Activated naive CD4-positive, alpha-beta T cell treated with anti-CD3 and anti-CD28 coated beads for 36 hours (primary cell): ENCODE measurements around the gene KRTAP4-11. TPM values are rescaled to one million over a fixed set of nuclear protein-coding genes. Genes with fewer than 3 reads are reported as not detected.
"Not testable (repeated sequence)": the region's sequence is repeated elsewhere in the genome, so short reads cannot be mapped to it uniquely, and the experiment has no call there.

ENCODE experiments used
- CTCF ChIA-PET: fragments of 350-600 bp; sonication (Branson Sonifier 250); formaldehyde crosslinking; loops from one replicate; lab custom pipeline; 2021; ENCODE audit warnings: antibody characterized with exemption; lab: Charles Lee
- DNase-seq: peaks from one replicate; pipeline ENCODE4 v3.0.0-alpha.2; 2020
- H3K27ac Mint-ChIP-seq: one replicate; pipeline ENCODE4 v1.8.0; 2021; ENCODE audit warnings: mild to moderate bottlenecking, mixed read lengths
- H3K27me3 Mint-ChIP-seq: one replicate; pipeline ENCODE4 v1.8.0; 2021; ENCODE audit warnings: low read depth, mixed read lengths
- H3K36me3 Mint-ChIP-seq: one replicate; pipeline ENCODE4 v1.8.0; 2021; ENCODE audit warnings: low read depth, mixed read lengths
- H3K4me1 Mint-ChIP-seq: one replicate; pipeline ENCODE4 v1.8.0; 2021; ENCODE audit warnings: low read depth, mixed read lengths
- H3K4me3 Mint-ChIP-seq: one replicate; pipeline ENCODE4 v1.8.0; 2021; ENCODE audit warnings: mild to moderate bottlenecking, moderate library complexity, mixed read lengths
- H3K9me3 Mint-ChIP-seq: one replicate; pipeline ENCODE4 v1.8.0; 2021; ENCODE audit warnings: mixed read lengths
- intact Hi-C: fragments of 100-400 bp; cut with micrococcal nuclease; formaldehyde crosslinking; loops from one replicate; pipeline ENCODE4 v1.15.1; 2023
- total RNA-seq, 2 experiments: library from RNA; stranded (reverse); gene quantifications; one replicate each; pipeline ENCODE4 v1.2.3, GENCODE V29; 2021

Gene KRTAP4-11
- total RNA-seq, 2 experiments from 2014 or later, result not detected

DNA sequence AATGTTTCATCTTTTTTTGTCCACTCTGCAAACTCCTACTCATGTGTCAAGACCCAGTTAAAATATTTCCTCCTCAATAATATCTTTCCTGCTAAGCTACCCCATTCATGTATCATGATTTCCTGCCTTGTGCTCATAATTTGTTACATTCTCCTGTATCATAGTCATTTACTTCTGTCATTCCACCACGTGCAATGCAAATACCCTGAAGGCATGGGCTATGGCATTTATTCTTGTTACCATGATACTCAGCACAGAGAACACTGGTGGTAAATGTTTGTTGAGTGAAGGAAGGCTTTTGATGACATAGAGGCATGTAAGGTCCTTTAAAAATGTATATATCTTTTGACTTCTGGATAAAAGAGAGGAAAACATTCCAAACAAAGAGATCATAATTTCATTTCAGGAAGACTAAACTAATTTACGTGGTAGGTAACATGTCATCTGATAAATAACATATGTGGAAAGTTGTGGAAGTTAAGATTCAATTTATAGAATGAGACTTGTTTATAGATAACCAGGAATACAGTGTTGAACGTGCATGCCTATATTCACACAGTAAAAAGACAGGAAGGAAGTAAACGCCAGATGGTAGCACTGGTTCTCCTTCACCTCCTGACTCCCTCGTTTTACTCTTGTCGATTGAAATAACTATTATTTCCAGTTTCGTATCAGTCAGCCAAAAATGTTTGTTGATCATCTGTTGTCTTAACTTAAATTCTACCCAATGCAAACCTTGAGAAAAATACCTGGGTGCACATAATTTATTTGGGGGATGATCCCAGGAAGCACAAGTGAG, 18.3 kb downstream of the KRTAP4-11 start:
- H3K9me3 Mint-ChIP-seq, H3K4me3 Mint-ChIP-seq, CTCF ChIA-PET, H3K4me1 Mint-ChIP-seq, intact Hi-C loops, H3K36me3 Mint-ChIP-seq, H3K27ac Mint-ChIP-seq, H3K27me3 Mint-ChIP-seq, DNase-seq: not testable (repeated sequence)

DNA sequence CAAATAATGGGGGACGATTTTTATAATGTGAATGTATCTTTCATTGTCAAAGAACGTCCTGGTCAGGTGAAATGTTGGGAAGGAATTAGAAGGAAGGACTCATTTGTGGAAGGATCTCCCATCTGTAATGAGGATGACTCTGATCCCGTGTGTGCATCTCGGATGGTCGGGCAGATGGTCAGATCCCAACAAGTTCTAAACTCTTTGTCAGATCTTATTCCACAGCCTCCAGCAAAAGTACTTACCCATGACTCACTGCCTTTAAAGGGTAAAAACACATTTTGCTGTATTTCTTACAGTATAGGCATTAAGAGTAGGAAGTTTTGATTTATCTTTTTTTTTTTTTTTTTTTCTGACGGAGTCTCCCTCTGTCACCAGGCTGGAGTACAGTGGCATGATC, 19.7 kb downstream of the KRTAP4-11 start:
- DNase-seq, result no peak
- H3K27me3 Mint-ChIP-seq, result peaks cover 5% of the 10 kb centered on the region
- CTCF ChIA-PET, result no interaction called here
- peaks cover 8% of the 10 kb centered on the region for H3K4me1 Mint-ChIP-seq
- no peaks in the 10 kb centered on the region for H3K9me3 Mint-ChIP-seq
- H3K27ac Mint-ChIP-seq, result no peak overlapping the region
- intact Hi-C loops, result no loop called here
- H3K36me3 Mint-ChIP-seq, result no peaks in the 10 kb centered on the region
- H3K4me3 Mint-ChIP-seq, result no peak overlapping the region

DNA sequence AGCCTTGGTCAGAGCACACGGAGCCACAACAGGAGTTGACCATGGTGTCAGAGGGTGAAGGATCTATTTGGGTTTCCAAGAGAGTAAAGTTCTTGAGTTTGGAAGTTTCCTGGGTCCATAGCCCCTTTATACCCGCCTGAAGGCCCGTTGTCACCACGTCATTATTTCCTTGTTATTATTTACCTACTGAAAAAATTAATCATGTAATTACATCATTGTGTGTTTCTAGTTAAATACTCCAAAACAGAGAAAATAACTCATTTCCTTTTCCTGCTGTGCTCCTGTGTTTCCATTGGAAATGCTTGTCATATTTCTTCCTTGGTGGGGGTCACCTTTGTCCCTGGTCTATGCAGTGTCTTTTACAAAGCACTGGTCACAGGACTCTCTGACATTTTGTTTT, 20.1 kb downstream of the KRTAP4-11 start, which contains the start of gene KRTAP4-8:
KRTAP4-8 (minus strand) TSS at position 101 of the 400 bp plus-strand sequence; CDS start at position 43, 58 bp downstream.
- Mint-ChIP-seq H3K4me1 (peaks cover 8% of the 10 kb centered on the region), H3K27ac (no peak within 1 kb of the TSS), H3K9me3 (peaks cover 1% of the 10 kb centered on the region), H3K4me3 (no peak within 1 kb of the TSS), H3K27me3 (peaks cover 5% of the 10 kb centered on the region), H3K36me3 (no peaks in the 10 kb centered on the region)
- CTCF ChIA-PET, result no interaction called here
- no peak for DNase-seq
- intact Hi-C loops, result no loop called here

DNA sequence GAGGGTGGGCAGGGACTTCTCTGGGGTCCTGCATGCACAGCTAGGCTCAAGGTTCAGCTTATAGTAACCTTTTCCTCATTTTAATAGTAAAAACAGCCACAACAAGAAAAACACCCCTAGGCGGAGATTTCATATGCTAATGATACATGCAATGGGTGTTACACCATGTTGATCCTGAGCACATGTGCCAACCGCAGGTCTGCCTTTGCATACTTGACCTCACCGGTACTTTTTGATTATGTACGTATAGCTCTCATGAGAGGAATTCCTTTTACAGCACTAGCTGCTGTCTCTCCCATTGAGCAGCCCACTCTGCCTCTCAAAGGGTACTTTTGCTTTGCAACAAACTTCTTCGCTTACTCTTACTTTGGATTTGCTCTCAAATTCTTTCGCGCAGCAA, 22.1 kb downstream of the KRTAP4-11 start:
- Mint-ChIP-seq H3K4me3 (no peak overlapping the region), H3K9me3 (peaks cover 3% of the 10 kb centered on the region), H3K27me3 (peaks cover 5% of the 10 kb centered on the region), H3K36me3 (no peaks in the 10 kb centered on the region), H3K4me1 (peaks cover 8% of the 10 kb centered on the region), H3K27ac (no peak overlapping the region)
- no peak for DNase-seq
- CTCF ChIA-PET, result no interaction called here
- intact Hi-C loops, result no loop called here

DNA sequence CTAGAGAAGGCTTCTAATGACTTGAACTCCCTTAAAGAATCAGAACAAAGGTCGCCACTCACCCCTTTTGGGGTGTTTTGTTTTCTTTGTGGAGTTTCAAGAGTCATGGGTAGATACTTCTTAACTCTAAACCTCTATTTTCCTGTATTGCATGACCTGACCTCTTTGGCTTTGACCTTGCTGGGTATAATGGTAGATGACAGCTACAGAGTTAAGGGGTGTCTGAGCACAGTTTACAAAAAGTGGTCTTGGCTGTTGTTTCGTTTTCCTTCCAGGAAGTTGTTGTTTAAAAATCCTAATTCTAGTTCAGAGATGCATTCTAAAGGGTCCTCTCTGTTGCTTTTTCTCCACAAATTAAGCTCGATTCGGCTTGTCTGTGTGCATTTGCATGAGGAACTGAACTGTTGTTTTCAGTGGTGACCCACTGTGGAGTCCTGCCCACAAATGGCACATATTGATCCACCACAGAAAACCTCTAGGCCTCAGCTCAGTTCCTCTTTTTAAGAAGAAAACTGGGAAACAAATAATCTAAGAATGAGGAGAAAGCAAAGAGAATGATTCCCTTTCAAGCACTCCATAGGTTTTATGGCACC, 29.3 kb downstream of the KRTAP4-11 start:
- H3K27me3 Mint-ChIP-seq, H3K9me3 Mint-ChIP-seq, H3K36me3 Mint-ChIP-seq, H3K27ac Mint-ChIP-seq, CTCF ChIA-PET, DNase-seq, H3K4me1 Mint-ChIP-seq, H3K4me3 Mint-ChIP-seq, intact Hi-C loops: not testable (repeated sequence)

DNA sequence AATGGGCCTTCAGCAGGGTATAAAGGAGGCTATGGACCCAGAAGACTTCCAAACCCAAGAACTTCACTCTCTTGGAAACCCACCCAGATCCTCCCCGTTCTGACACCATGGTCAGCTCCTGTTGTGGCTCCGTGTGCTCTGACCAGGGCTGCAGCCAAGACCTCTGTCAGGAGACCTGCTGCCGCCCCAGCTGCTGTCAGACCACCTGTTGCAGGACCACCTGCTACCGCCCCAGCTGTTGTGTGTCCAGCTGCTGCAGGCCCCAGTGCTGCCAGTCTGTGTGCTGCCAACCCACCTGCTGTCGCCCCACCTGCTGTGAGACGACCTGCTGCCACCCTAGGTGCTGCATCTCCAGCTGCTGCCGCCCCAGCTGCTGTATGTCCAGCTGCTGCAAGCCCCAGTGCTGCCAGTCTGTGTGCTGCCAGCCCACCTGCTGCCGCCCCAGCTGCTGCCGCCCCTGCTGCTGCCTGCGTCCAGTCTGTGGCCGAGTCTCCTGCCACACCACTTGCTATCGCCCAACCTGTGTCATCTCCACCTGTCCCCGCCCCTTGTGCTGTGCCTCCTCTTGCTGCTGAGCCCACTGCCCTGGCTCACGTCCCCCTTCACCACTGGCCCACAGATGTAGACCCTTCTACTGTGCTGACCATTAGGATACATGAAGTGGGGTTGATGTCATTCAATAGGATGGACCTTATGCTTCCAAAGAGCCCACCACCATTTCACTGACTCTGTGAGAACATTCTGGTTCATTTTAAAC, 33.9 kb downstream of the KRTAP4-11 start, which contains the start of gene KRTAP4-7:
KRTAP4-7 (plus strand) TSS at position 51 of the 757 bp plus-strand sequence; CDS start at position 108, 57 bp downstream.
- H3K27me3 Mint-ChIP-seq, DNase-seq, H3K4me3 Mint-ChIP-seq, H3K9me3 Mint-ChIP-seq, H3K4me1 Mint-ChIP-seq, CTCF ChIA-PET, H3K27ac Mint-ChIP-seq, intact Hi-C loops, H3K36me3 Mint-ChIP-seq: not testable (repeated sequence)

DNA sequence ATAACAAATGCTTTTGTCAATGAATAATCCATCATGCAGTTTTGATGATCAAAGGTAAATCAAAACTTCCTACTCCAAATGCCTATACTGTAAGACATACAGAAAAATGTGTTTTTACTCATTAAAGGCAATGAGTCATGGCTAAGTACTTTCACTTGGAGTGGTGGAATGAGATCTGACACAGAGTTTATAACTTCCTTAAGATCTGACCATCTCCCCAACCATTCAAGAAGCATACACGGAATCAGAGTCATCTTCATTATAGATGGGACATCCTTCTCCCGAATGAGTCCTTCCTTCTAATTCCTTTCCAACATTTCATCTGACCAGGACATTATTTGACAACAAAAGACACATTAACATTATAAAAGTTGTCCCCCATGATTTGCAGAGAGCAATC, 34.7 kb downstream of the KRTAP4-11 start:
- H3K27ac Mint-ChIP-seq, H3K4me3 Mint-ChIP-seq, intact Hi-C loops, CTCF ChIA-PET, H3K27me3 Mint-ChIP-seq, H3K36me3 Mint-ChIP-seq, DNase-seq, H3K9me3 Mint-ChIP-seq, H3K4me1 Mint-ChIP-seq: not testable (repeated sequence)

DNA sequence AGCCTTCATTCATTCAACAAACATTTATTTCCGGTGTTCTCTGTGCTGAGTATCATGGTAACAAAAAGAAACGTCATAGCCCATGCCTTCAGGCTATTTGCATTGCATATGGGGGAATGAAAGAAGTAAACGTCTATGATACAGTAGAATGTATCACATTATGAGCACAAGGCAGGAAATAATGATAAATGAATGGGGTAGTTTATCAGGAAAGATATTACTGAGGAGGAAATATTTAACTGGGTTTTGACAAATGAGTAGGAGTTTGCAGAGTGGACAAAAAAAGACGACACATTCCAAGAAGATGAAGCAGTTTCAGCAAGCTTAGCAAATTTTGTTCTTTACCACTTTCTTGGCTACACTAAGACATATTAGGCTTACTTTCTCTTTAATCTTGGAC, 35.5 kb downstream of the KRTAP4-11 start:
- H3K4me3 Mint-ChIP-seq, result no peak overlapping the region
- CTCF ChIA-PET, result no interaction called here
- no peaks in the 10 kb centered on the region for H3K36me3 Mint-ChIP-seq
- no peaks in the 10 kb centered on the region for H3K4me1 Mint-ChIP-seq
- H3K27ac Mint-ChIP-seq, result no peak overlapping the region
- no peaks in the 10 kb centered on the region for H3K9me3 Mint-ChIP-seq
- intact Hi-C loops, result no loop called here
- DNase-seq, result no peak
- H3K27me3 Mint-ChIP-seq, result peaks cover 6% of the 10 kb centered on the region

DNA sequence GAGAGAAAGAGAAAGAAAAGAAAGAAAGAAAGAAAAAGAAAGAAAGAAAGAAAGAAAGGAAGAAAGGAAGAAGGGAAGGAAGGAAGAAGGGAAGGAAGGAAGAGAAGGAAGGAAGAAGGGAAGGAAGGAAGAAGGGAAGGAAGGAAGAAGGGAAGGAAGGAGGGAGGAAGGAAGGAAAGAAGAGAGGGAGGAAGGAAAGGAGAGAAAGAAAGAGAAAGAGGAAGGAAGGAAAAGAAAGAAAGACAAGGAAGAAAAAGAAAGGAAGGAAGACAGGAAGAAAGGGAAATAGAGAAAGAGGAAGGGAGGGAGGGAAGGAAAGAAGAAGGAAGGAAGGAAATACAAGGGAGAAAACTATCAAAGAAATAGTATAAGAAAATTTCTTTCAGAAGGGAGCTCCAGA, 41.4 kb downstream of the KRTAP4-11 start:
- no peak for DNase-seq
- Mint-ChIP-seq H3K4me3 (no peak overlapping the region), H3K27me3 (peaks cover 3% of the 10 kb centered on the region), H3K9me3 (no peaks in the 10 kb centered on the region), H3K4me1 (no peaks in the 10 kb centered on the region), H3K27ac (no peak overlapping the region), H3K36me3 (no peaks in the 10 kb centered on the region)
- CTCF ChIA-PET, result no interaction called here
- intact Hi-C loops, result no loop called here

DNA sequence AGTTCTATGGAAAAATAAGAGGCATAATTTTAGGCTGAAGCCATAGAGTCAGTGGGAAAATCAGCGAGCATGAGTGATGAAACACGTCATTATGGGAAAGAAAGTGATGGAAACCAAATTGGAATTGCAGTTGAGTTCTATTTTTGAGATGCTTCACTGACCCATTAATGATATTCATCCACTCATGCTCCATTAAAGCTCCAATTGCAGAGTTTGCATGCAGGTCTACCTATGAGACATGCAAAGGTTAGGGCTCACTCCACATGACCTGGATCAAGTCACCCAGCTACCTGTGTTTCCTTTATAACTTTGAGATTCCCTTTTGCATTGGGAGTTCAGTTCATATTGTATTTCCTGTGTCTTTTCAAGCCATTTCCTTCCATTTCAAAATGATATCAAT, 44.5 kb downstream of the KRTAP4-11 start:
- intact Hi-C loops, result no loop called here
- Mint-ChIP-seq H3K9me3 (no peaks in the 10 kb centered on the region), H3K36me3 (no peaks in the 10 kb centered on the region), H3K4me1 (no peaks in the 10 kb centered on the region), H3K27ac (no peak overlapping the region), H3K27me3 (peaks cover 3% of the 10 kb centered on the region), H3K4me3 (no peak overlapping the region)
- CTCF ChIA-PET, result no interaction called here
- DNase-seq, result no peak

DNA sequence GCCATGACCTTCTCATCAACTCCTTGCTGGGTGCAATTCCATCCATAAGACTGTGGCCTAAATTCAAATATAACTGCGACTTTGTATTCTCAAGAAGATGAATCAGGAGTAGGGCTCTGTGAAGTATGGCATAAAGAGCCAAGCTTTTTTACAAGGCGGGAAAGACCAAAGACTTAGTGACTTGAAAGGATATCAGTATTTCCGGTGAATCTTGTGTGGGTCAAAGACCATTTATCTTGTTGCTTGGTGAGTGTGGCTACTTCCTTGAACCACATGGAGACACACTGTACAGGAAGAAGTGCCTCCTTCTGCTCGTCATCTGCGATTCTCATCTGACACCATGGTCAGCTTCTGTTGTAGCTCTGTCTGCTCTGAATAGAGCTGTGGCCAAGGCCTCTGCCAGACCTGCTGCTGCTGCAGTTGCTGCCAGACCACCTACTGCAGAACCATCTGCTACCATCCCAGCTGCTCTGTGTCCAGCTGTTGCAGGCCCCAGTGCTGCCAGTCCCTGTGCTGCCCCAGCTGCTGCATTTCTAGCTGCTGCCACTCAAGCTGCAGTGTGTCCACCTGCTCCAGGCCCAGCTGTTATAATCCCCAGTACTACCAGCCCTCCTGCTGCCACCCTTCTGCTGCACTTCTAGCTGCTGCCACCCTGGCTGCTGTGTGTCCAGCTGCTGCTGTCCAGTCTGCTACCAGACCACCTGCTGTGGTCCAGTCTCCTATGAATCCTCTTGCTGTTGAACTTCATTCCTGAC, 46.4 kb downstream of the KRTAP4-11 start:
- no peaks in the 10 kb centered on the region for H3K9me3 Mint-ChIP-seq
- intact Hi-C loops, result no loop called here
- CTCF ChIA-PET, result no interaction called here

DNA sequence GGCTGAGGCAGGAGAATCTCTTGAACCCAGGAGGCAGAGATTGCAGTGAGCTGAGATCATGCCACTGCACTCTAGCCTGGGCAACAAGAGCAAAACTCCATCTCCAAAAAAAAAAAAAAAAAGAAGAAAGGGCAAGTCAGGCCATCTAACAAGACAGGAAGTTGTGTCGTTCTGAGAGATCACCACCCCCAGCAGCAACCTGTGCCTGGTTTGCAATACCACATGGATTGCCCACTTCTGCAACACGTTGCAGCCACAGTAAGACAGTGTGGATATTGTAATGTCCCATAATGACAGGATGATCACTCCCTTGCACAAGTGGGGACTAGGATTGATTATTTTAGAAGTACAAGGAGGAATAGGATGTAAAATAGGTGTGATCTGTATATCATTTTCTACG, 49.1 kb downstream of the KRTAP4-11 start:
- H3K4me3 Mint-ChIP-seq, result no peak overlapping the region
- no peaks in the 10 kb centered on the region for H3K4me1 Mint-ChIP-seq
- CTCF ChIA-PET, result no interaction called here
- no peak for DNase-seq
- intact Hi-C loops, result no loop called here
- no peaks in the 10 kb centered on the region for H3K27me3 Mint-ChIP-seq
- no peaks in the 10 kb centered on the region for H3K36me3 Mint-ChIP-seq
- no peaks in the 10 kb centered on the region for H3K9me3 Mint-ChIP-seq
- H3K27ac Mint-ChIP-seq, result no peak overlapping the region

More for the DNA sequence above, 46.4 kb downstream of the KRTAP4-11 start:
- no peaks in the 10 kb centered on the region for H3K36me3 Mint-ChIP-seq
- no peak for DNase-seq
- peaks cover 3% of the 10 kb centered on the region for H3K27me3 Mint-ChIP-seq
- H3K27ac Mint-ChIP-seq, result no peak overlapping the region
- no peaks in the 10 kb centered on the region for H3K4me1 Mint-ChIP-seq
- no peak overlapping the region for H3K4me3 Mint-ChIP-seq
